Measurements from ENCODE around the gene ZNF215.

DNA sequence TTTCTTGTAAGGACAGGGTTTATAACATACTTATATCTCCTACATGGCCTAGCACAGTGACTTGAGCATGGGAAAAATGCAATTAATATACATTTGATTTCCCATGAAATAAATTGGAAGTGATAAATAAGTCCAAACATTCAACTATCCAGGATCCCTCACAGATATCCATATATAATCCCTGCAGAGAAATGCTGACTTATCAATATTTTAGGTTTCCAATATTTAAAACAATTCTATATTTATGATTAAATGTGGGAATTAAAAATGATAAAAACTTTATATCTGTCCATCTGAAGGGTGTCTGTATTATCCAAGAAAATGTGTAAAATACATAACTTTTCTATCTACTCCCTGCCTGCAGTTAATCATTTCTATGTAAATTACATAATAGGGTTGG is 43.5 kb upstream of the ZNF215 start:
- TF ChIP-seq, protein P1, sequence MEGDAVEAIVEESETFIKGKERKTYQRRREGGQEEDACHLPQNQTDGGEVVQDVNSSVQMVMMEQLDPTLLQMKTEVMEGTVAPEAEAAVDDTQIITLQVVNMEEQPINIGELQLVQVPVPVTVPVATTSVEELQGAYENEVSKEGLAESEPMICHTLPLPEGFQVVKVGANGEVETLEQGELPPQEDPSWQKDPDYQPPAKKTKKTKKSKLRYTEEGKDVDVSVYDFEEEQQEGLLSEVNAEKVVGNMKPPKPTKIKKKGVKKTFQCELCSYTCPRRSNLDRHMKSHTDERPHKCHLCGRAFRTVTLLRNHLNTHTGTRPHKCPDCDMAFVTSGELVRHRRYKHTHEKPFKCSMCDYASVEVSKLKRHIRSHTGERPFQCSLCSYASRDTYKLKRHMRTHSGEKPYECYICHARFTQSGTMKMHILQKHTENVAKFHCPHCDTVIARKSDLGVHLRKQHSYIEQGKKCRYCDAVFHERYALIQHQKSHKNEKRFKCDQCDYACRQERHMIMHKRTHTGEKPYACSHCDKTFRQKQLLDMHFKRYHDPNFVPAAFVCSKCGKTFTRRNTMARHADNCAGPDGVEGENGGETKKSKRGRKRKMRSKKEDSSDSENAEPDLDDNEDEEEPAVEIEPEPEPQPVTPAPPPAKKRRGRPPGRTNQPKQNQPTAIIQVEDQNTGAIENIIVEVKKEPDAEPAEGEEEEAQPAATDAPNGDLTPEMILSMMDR (IDR thresholded peaks at IDR 0.05; ENCODE audit: extremely low read depth in 1 of 2, insufficient read depth in 1 of 2, low read depth in 1 of 2, low read length in 2 of 2), result no peak
- TF ChIP-seq POLR2A (IDR thresholded peaks at IDR 0.05; ENCODE audit: low read depth, low read length) (no peak), POLR2AphosphoS5 (IDR thresholded peaks at IDR 0.05; ENCODE audit: insufficient read depth, low read depth, low read length) (no peak), GATA2 (IDR thresholded peaks at IDR 0.05; ENCODE audit: insufficient read depth, insufficient read length, low read depth, low read length) (no peak), MAX (IDR thresholded peaks at IDR 0.05; ENCODE audit: insufficient read depth, insufficient read length) (no peak), JUN (IDR thresholded peaks at IDR 0.05; ENCODE audit: borderline replicate concordance, insufficient read depth, insufficient read length, low read depth) (no peak), MYC (IDR thresholded peaks at IDR 0.05; ENCODE audit: low read depth, low read length) (no peak)
